HFF-Myc (cell line): ENCODE data around the gene NELFE.
"Not testable (repeated sequence)": the region's sequence is repeated elsewhere in the genome, so short reads cannot be mapped to it uniquely, and the experiment has no call there.

ENCODE experiments used
- DNase-seq: peaks from one replicate; pipeline ENCODE4 v3.0.0-alpha.2; 2011; ENCODE audit warnings: low read depth; ENCODE audit errors: extremely low read depth
- H3K4me3 ChIP-seq: replicated peaks from 2 replicates; pipeline ENCODE4 v1.5.1; 2011; ENCODE audit warnings: low read depth, mild to moderate bottlenecking, control low read depth, low read length
- CTCF ChIP-seq: IDR thresholded peaks from 2 replicates; pipeline ENCODE4 v1.5.1; 2012; ENCODE audit warnings: mild to moderate bottlenecking, low read depth, low read length, control low read depth; ENCODE audit errors: missing control alignments

The NELFE gene

GRCh38 chr6:31915756-31916155 is 43.0 kb downstream of the NELFE start:
- no peak overlapping the region for H3K4me3 ChIP-seq
- DNase-seq: no peak
- no peak for TF ChIP-seq CTCF

GRCh38 chr6:31915351-31915750 is 43.4 kb downstream of the NELFE start:
- no peak overlapping the region for H3K4me3 ChIP-seq
- TF ChIP-seq CTCF: no peak
- DNase-seq: no peak

GRCh38 chr6:31911826-31912585 is 46.8 kb downstream of the NELFE start:
- TF ChIP-seq CTCF: no peak
- no peak for DNase-seq
- H3K4me3 ChIP-seq: no peak overlapping the region

- not testable (repeated sequence) for H3K4me3 ChIP-seq, DNase-seq
Measured at GRCh38 chr6:31909298-31909697, 49.5 kb downstream of the NELFE start.

- no peak overlapping the region for H3K4me3 ChIP-seq
- TF ChIP-seq CTCF: no peak
- DNase-seq: no peak
Measured at GRCh38 chr6:31908791-31909190, 50.0 kb downstream of the NELFE start.

GRCh38 chr6:31908255-31908654 is 50.5 kb downstream of the NELFE start:
- not testable (repeated sequence) for DNase-seq, H3K4me3 ChIP-seq

GRCh38 chr6:31907158-31907813 is 51.5 kb downstream of the NELFE start:
- TF ChIP-seq CTCF: no peak
- no peak for DNase-seq
- H3K4me3 ChIP-seq: no peak overlapping the region

- not testable (repeated sequence) for H3K4me3 ChIP-seq, DNase-seq
Measured at GRCh38 chr6:31906727-31907126, 52.0 kb downstream of the NELFE start.
